Motor neuron (in vitro differentiated cells): Measurements from ENCODE around the gene DNAJB8. TPM values are rescaled to one million over a fixed set of nuclear protein-coding genes. Genes with fewer than 3 reads are reported as not detected.

Experiments
- ATAC-seq, 8 experiments: fragments of 200-7000 bp; cut with Tn5 transposase; replicated peaks in 6 of 8; 2 replicates each; pipeline ENCODE4 v1.8.0; 2021; ENCODE audit warnings: mild to moderate bottlenecking in 8 of 8, moderate library complexity in 8 of 8
- H3K27ac ChIP-seq, 2 donors: fragments of 250-450 bp; sonication (Bioruptor Pico); 2 replicates each; pipeline ENCODE4 v1.9.0; 2021; ENCODE audit warnings: antibody characterized with exemption in 2 of 2, mild to moderate bottlenecking in 2 of 2, moderate library complexity in 1 of 2
- H3K4me1 ChIP-seq, 2 donors: fragments of 250-450 bp; sonication (Bioruptor Pico); replicated peaks in 1 of 2; 2 replicates each; pipeline ENCODE4 v1.6.1; 2021; ENCODE audit warnings: antibody characterized with exemption in 2 of 2, mild to moderate bottlenecking in 2 of 2, moderate library complexity in 1 of 2
- H3K4me3 ChIP-seq, 5 donors: fragments of 250-450 bp; sonication (Bioruptor Pico); 2 replicates each; pipeline ENCODE4 v1.9.0; 2021; ENCODE audit warnings: antibody characterized with exemption in 5 of 5, mild to moderate bottlenecking in 5 of 5, moderate library complexity in 4 of 5
- WGBS, 10 experiments: fragments of 450-650 bp; shearing (Covaris generic); methylation state at CpG; one replicate each; pipeline ENCODE4 v1.0.0; 2022; 5-methylcytosine and 5-hydroxymethylcytosine counted together
- in situ Hi-C, 9 experiments: fragments of 400-800 bp; cut with MboI; loops; one replicate each; pipeline ENCODE4 v1.15.0; 2021; ENCODE audit warnings: low sequenced_read_pairs in 9 of 9, low pct_unique_long_range_greater_than_20kb in 2 of 9; ENCODE audit not compliant: unreplicated experiment in 9 of 9
- total RNA-seq, 8 experiments: library from RNA; unstranded; fragments of 300-600 nt; gene quantifications; 2 replicates each; pipeline versions ENCODE4 v1.2.3 to v1.2.4, GENCODE V29; 2022

The DNAJB8 gene
- total RNA-seq, 8 experiments from 2014 or later = under 0.01 to 0.90 (median 0.22) TPM; not detected in 1

DNA sequence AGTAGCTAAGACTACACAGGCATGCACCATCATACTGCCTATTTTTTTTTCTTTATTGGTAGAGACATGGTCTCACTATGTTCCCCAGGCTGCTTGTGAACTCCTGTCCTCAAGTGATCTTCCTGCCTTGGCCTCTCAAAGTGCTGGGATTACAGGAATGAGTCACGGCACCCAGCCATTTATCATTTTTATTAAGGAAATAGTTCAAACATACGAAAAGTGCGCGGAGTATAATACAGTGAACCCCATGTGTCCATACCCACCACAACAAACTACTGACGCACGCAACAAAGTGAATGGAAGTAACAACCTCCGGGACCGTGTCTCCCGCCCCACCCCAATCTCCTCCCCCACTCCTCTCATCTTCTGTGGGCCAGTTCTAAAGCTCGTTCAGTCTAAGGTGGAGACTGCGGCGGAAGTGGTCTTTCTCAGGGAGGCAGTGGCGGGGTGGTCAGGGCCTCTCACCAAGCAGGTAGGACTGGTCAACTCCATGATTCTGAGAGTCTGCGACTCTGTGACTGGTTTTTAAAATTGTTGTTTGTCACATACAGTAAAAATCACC, 42.1 kb downstream of the DNAJB8 start:
- in situ Hi-C loops = loop anchor here in 3 of 9 experiments (10.0 to 25.0 kb wide), 3 partner anchors 163 to 188 kb away; no protein-coding TSS in a partner anchor
- H3K4me3 ChIP-seq = no peak overlapping the region
- WGBS, 10 experiments = 73 to 100% (median 100%) methylated on average over 1 to 3 of the region's 14 CpGs; no CpG with 5 or more reads in 5 of the 10 experiments

GRCh38 chr3:128423525-128424147, 43.1 kb downstream of the DNAJB8 start:
- peaks cover 5 to 9% of the 10 kb centered on the region in 2 donors for H3K4me1 ChIP-seq
- ATAC-seq = no peak
- WGBS, 10 experiments = 22 to 100% (median 89%) methylated on average over 1 to 3 of the region's 7 CpGs
- no peak overlapping the region for H3K4me3 ChIP-seq
- in situ Hi-C loops = loop anchor here in 1 of 9 experiments (10.0 kb wide), 1 partner anchor 171 kb away; no protein-coding TSS in a partner anchor
- no peak overlapping the region for H3K27ac ChIP-seq

More for the DNA sequence above, 42.1 kb downstream of the DNAJB8 start:
- no peak for ATAC-seq
- Histone ChIP-seq H3K4me1 (peaks cover 5 to 9% of the 10 kb centered on the region in 2 donors), H3K27ac (no peak overlapping the region)

DNA sequence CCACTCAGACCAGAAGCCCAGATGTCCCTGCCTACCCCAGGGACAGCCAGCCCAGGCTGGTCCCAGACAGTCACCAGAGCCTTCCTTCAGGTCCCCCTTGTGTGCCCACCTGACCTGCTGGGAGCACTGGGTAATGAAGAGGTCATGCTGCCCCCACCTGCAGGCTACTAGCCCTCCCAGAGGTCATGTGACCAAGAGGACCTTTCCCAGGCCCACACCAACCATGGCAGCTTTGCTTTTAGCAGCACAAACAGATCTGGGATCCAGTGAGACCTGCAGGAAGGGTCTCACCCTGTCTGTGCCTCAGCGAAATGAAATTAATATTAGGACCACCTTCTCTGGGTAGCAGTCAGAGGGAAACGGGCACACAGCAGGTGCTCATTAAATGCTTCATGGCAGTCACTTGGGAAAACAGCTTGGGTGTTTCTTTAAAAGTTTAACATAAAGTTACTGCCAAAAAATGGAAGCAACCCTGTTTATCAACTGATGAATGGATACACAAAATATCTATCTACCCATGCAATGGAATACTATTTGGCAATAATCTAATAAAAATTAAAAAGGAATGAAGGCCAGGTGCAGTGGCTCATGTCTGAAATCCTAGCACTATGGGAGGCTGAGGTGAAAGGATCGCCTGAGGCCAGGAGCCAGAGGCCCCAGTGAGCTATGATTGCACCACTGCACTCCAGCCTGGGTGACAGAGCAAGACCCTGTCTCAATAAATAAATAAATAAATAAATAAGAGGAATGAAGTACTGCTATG, 43.7 kb downstream of the DNAJB8 start:
- Histone ChIP-seq H3K27ac (no peak overlapping the region), H3K4me1 (peaks cover 5 to 9% of the 10 kb centered on the region in 2 donors), H3K4me3 (no peak overlapping the region)
- in situ Hi-C loops = loop anchor here in 1 of 9 experiments (10.0 kb wide), 1 partner anchor 172 kb away; no protein-coding TSS in a partner anchor
- WGBS, 10 experiments = 38 to 100% (median 78%) methylated on average over 1 to 3 of the region's 3 CpGs; no CpG with 5 or more reads in 1 of the 10 experiments
- ATAC-seq = no peak

DNA sequence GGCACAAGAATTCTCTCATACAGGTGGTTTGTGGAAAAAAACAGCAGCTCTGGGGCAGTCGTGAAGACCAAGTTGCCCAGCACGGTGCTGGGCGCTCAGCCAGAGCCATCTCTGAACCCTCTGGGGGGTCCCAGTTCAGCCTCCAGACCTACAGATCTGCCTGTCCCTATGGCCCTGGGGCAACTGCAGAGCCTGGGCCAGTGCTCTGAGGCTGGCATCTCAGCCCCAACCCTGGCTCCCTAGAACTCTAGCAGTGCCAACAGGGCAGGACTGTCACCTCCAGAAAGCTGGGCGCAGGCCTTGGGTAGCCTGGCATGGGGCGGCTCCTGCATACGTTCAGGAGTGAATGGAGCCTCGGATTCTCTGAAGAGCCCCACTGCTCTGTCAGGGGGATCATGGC, 44.7 kb downstream of the DNAJB8 start:
- in situ Hi-C loops = loop anchor here in 1 of 9 experiments (10.0 kb wide), 1 partner anchor 173 kb away; no protein-coding TSS in a partner anchor

DNA sequence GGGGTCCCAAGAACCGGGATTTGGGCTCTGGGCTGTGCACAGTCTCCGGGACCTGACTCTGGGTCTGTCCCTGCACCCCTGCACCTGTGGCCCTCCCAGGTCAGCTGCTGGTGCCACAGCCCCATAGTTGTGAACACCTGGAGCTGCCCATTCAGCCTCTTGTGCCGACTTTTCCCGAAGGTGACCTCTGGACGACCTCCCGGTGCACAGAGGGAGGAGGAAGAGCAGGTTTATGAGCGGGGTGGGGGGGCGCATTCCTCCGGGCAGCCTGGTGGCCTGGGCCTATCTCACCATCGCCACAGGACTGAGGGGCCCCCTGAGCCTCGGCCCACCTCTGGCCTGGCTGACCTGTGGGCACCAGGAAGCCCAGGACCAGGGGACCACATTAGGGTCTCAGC, 45.3 kb downstream of the DNAJB8 start:
- ATAC-seq = no peak
- Histone ChIP-seq H3K27ac (no peak overlapping the region), H3K4me1 (peaks cover 5 to 6% of the 10 kb centered on the region in 2 donors), H3K4me3 (no peak overlapping the region)
- in situ Hi-C loops = loop anchor here in 1 of 9 experiments (10.0 kb wide), 1 partner anchor 173 kb away; no protein-coding TSS in a partner anchor
- 52 to 100% (median 75%) methylated on average over 1 to 4 of the region's 11 CpGs; no CpG with 5 or more reads in 6 of the 10 experiments for WGBS, 10 experiments

More for the DNA sequence above, 44.7 kb downstream of the DNAJB8 start:
- Histone ChIP-seq H3K27ac (no peak overlapping the region), H3K4me3 (no peak overlapping the region), H3K4me1 (peaks cover 5 to 9% of the 10 kb centered on the region in 2 donors)
- 91 to 100% methylated on average over 1 to 6 of the region's 7 CpGs; no CpG with 5 or more reads in 8 of the 10 experiments for WGBS, 10 experiments
- ATAC-seq = no peak

- H3K4me1 ChIP-seq = peaks cover 5 to 6% of the 10 kb centered on the region in 2 donors
- 73 to 80% methylated on average over 1 to 3 of the region's 12 CpGs; no CpG with 5 or more reads in 8 of the 10 experiments for WGBS, 10 experiments
- no peak overlapping the region for H3K4me3 ChIP-seq
- H3K27ac ChIP-seq = no peak overlapping the region
- ATAC-seq = peak in 2 of 8 experiments; percentile 7 to 31
- in situ Hi-C loops = loop anchor here in 1 of 9 experiments (10.0 kb wide), 1 partner anchor 174 kb away; no protein-coding TSS in a partner anchor
Measured at GRCh38 chr3:128420720-128421438, 45.8 kb downstream of the DNAJB8 start.

DNA sequence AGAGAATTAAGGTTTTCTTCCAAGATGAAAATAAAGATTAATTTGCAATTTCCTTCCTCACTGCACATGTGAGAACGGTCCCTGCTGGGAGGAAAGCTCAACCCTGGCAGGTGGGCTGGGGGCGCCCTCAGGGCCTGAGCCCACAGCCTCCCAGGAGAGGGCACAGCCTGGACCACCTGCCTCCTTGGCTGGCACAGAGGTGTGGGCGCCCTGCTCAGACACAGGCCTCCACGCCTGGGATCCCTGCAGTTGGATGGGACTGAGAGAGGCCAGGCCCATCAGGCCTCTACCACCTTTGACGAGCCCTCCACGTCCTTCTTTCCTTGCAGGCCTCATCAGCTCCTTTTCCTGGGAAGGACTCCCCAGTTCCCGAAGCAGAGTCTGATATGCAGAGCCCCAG, 46.4 kb downstream of the DNAJB8 start:
- in situ Hi-C loops = loop anchor here in 1 of 9 experiments (10.0 kb wide), 1 partner anchor 175 kb away; no protein-coding TSS in a partner anchor
- WGBS, 10 experiments = 50 to 100% (median 87%) methylated on average over 1 to 4 of the region's 7 CpGs; no CpG with 5 or more reads in 7 of the 10 experiments
- no peak overlapping the region for H3K4me3 ChIP-seq
- H3K4me1 ChIP-seq = peaks cover 5 to 6% of the 10 kb centered on the region in 2 donors
- ATAC-seq = peak in 1 of 8 experiments; percentile 26
- H3K27ac ChIP-seq = no peak overlapping the region

DNA sequence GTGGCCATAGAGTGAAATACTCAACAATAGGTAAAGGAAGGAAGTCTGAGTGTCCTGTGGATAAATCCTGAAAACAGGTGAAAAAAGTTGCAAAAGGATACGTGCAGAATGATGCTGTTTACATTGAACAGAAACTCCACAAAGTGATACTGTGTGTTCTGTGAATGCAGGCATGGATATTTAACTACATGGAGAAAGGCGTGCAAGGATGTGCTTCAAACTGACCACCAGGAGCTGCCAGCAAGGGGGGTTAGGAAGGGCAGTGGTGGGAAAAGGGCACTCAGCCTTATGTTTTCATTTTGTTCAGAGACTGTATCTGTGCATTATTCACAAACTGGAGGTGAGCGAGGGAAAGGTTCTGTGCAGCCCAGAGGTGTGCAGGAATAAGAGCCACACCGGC, 47.4 kb downstream of the DNAJB8 start:
- in situ Hi-C loops = no loop called here
- peaks cover 5 to 6% of the 10 kb centered on the region in 2 donors for H3K4me1 ChIP-seq
- 60 to 100% (median 100%) methylated on average over 1 to 2 of the region's 4 CpGs; no CpG with 5 or more reads in 2 of the 10 experiments for WGBS, 10 experiments
- H3K27ac ChIP-seq = no peak overlapping the region
- no peak for ATAC-seq
- no peak overlapping the region for H3K4me3 ChIP-seq

DNA sequence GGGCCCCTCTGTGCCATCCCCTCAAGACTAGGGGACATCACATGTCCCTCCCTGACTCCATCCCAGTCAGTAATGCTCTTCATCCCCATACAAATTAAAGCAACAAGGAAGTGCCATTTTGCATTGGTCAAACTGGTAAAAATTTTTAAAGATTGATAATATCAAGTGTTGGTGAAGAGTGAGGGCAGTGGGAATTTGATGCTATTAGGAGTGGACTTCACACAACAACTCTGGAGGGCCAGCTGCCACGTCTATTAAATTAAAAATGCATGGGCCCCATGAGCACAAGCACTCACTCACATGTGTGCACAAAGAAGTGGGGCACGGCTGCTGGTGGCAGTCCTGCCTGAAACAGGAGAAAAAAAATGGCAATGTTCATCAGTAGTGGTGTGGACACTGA, 47.8 kb downstream of the DNAJB8 start:
- ATAC-seq = no peak
- WGBS, 10 experiments = 40 to 85% (median 57%) methylated on average over 1 to 2 of the region's 2 CpGs; no CpG with 5 or more reads in 7 of the 10 experiments

DNA sequence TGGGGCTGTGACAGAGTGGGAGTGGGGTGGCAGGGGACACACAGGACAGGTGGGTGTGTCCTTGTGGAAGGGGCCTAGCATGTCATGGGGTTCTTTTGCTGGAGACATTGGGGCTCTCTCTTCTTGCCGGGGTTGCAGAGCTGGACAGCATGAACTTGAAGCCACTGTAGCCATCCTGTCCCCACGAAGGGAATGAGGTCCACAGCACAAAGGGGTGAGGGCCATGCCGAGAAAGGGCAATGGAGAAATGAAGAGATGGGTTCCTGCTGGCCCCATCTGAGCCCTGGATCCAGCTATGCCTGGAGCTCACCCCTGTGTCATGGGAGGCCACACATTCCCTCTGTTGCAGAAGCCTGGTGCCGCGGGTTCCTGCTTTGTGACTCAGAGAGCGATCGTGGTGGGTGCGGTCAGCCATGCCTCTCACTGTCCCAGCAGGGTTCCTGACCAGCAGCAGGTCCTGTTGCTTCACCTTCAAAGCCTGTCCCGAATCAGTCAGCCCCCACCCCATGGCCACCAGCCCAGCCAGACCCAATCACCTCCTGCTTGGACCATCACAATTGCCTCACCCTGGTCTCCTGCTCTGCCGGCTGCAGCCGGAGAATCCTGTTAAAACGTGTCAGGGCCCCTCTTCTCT, 50.0 kb downstream of the DNAJB8 start:
- WGBS, 10 experiments = 20 to 89% (median 57%) methylated on average over 1 to 6 of the region's 12 CpGs; no CpG with 5 or more reads in 7 of the 10 experiments
- H3K4me1 ChIP-seq = peaks cover 15 to 17% of the 10 kb centered on the region in 2 donors
- H3K27ac ChIP-seq = no peak overlapping the region
- peak in 3 of 8 experiments; percentile 65 to 99 (median 97) for ATAC-seq
- H3K4me3 ChIP-seq = no peak overlapping the region
- in situ Hi-C loops = no loop called here

More for the DNA sequence above, 47.8 kb downstream of the DNAJB8 start:
- Histone ChIP-seq H3K27ac (no peak overlapping the region), H3K4me1 (peaks cover 5 to 6% of the 10 kb centered on the region in 2 donors), H3K4me3 (no peak overlapping the region)
- in situ Hi-C loops = no loop called here

DNA sequence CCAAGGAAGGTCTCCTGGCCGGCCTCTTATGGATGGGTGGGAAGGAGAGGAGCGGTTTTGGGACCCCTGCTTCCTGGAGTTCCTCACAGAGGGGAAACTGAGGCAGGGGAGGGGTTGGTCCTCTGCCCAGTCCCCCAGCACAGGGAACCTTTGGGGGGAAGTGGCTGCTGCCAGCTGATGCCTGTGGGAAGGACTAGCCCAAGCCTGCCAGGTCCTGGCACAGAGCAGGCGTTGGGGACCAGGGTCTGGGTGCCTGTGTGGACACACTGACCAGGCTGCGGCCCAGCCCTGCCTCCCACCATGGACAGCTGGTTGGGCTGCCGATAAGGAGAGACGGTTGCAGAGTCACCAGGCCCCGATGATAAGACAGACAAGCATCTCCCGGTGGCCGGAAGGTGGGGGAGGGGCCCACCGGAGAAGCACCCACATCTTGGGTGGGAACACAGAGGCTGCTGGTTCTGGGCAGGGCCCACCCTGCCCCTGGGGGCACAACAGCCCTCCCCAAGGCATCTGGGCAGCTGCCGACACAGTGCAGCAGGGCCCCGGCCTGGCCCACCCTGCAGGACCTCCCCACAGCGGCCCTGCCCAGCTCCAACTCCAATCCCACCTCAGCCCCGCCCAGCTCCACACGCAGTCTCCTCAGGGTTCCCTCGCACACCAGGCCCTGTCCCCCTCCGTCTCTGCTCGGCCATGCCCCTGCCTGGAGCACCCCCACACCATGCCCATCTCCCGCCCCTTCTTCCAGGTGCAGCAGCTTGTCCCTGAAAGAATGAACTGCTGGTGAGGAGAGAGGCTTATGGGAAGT, 50.7 kb downstream of the DNAJB8 start:
- in situ Hi-C loops = no loop called here
- Histone ChIP-seq H3K4me1 (peaks cover 9 to 12% of the 10 kb centered on the region in 2 donors), H3K27ac (no peak overlapping the region), H3K4me3 (no peak overlapping the region)
- peak in 1 of 8 experiments; percentile 9 for ATAC-seq
- WGBS, 10 experiments = 87% methylated on average over 3 of the region's 19 CpGs; no CpG with 5 or more reads in 9 of the 10 experiments
